Endothelial cell of umbilical vein (primary cell): ENCODE measurements around the gene RIC8B. TPM values are rescaled to one million over a fixed set of nuclear protein-coding genes. Genes with fewer than 3 reads are reported as not detected.

ENCODE experiments used
- BruUV-seq: library from RNA; stranded (reverse); fragments of 400-500 nt; replicated peaks from 2 replicates; lab custom pipeline; 2021; lab: Mats Ljungman, UMichigan
- CTCF ChIA-PET: fragments of 300-600, 350-600 bp; sonication (Branson Sonifier 250); formaldehyde crosslinking; loops from one replicate; lab custom pipeline; 2021; ENCODE audit warnings: antibody characterized with exemption, inconsistent platforms; lab: Charles Lee
- POLR2A ChIA-PET: fragments of 300-600, 350-600 bp; sonication (Branson Sonifier 250); formaldehyde crosslinking; loops from one replicate; lab custom pipeline; 2021; ENCODE audit warnings: antibody characterized with exemption, inconsistent platforms; lab: Charles Lee
- DNase-seq: peaks from one replicate; pipeline ENCODE4 v3.0.0-alpha.2; 2011; ENCODE audit warnings: low read depth, low spot score
- FAIRE-seq: peaks from 2 replicates; lab custom pipeline; 2011; peaks lifted over from hg19 to GRCh38; lab: Jason Lieb, UNC
- H2AFZ ChIP-seq: 2 replicates; pipeline ENCODE4 v1.6.0; 2012; ENCODE audit warnings: low read depth, low read length, control low read depth, inconsistent platforms
- H3K27ac ChIP-seq: 2 replicates; pipeline ENCODE4 v1.5.1; 2011; ENCODE audit warnings: low read depth, mild to moderate bottlenecking, control low read depth, low read length, moderate library complexity; ENCODE audit not compliant: insufficient read depth
- H3K27me3 ChIP-seq, 2 experiments: 2 replicates each; pipeline versions ENCODE4 v1.6.0 to v1.6.1; 2011; ENCODE audit warnings: low read length in 2 of 2, mixed read lengths in 1 of 2; ENCODE audit not compliant: control insufficient read depth in 2 of 2, insufficient read depth in 2 of 2
- H3K36me3 ChIP-seq, 2 experiments: 2 replicates in 1 of 2; 3 replicates in 1 of 2; pipeline ENCODE4 v1.5.1; 2011; ENCODE audit warnings: low read length in 2 of 2, mild to moderate bottlenecking in 1 of 2, moderate library complexity in 1 of 2; ENCODE audit not compliant: control insufficient read depth in 2 of 2, insufficient read depth in 2 of 2; ENCODE audit errors: extremely low read depth in 1 of 2
- H3K4me1 ChIP-seq: 3 replicates; pipeline ENCODE4 v1.5.1; 2011; ENCODE audit warnings: mild to moderate bottlenecking, low read length; ENCODE audit not compliant: control insufficient read depth, insufficient read depth; ENCODE audit errors: extremely low read depth
- H3K4me2 ChIP-seq: 2 replicates; pipeline ENCODE4 v1.6.1; 2011; ENCODE audit warnings: low read length, control low read depth, mixed read lengths; ENCODE audit not compliant: insufficient read depth
- H3K4me3 ChIP-seq, 3 experiments: fragments of 200-600 bp in 1 of 3; sonication (generic), shearing (Covaris generic) in 1 of 3; replicated peaks in 1 of 3; 2 replicates each; pipeline ENCODE4 v1.5.1; 2011 to 2016; ENCODE audit warnings: control low read depth in 3 of 3, low read length in 3 of 3, mild to moderate bottlenecking in 2 of 3, inconsistent platforms in 1 of 3, low read depth in 1 of 3, moderate library complexity in 1 of 3; ENCODE audit not compliant: insufficient read depth in 1 of 3
- H3K79me2 ChIP-seq: 2 replicates; pipeline ENCODE4 v1.6.0; 2012; ENCODE audit warnings: low read length, inconsistent platforms; ENCODE audit not compliant: control insufficient read depth, insufficient read depth
- H3K9ac ChIP-seq: replicated peaks from 2 replicates; pipeline ENCODE3; 2011; ENCODE audit warnings: low read length, control low read depth; ENCODE audit not compliant: insufficient read depth; ENCODE audit errors: extremely low read depth
- H3K9me1 ChIP-seq: replicated peaks from 3 replicates; pipeline ENCODE4 v1.6.0; 2011; ENCODE audit warnings: mild to moderate bottlenecking, low read length; ENCODE audit not compliant: control insufficient read depth, insufficient read depth; ENCODE audit errors: extremely low read depth
- H3K9me3 ChIP-seq: replicated peaks from 2 replicates; pipeline ENCODE4 v1.5.1; 2012; ENCODE audit warnings: low read length, inconsistent platforms; ENCODE audit not compliant: control insufficient read depth, insufficient read depth
- H4K20me1 ChIP-seq: replicated peaks from 2 replicates; pipeline ENCODE3; 2011; ENCODE audit warnings: mild to moderate bottlenecking, low read length; ENCODE audit not compliant: control insufficient read depth, insufficient read depth; ENCODE audit errors: extremely low read depth
- CTCF ChIP-seq, 2 donors: IDR thresholded peaks; 1 replicate in 1 of 2; 2 replicates in 1 of 2; pipeline ENCODE4 v1.5.1; 2011; ENCODE audit warnings: low read length in 2 of 2, mild to moderate bottlenecking in 2 of 2, moderate library complexity in 2 of 2, control low read depth in 1 of 2, inconsistent platforms in 1 of 2, low read depth in 1 of 2; ENCODE audit not compliant: insufficient read depth in 1 of 2; ENCODE audit errors: extremely low read depth in 1 of 2
- EZH2 ChIP-seq: IDR thresholded peaks from 2 replicates; pipeline ENCODE4 v1.6.1; 2012; ENCODE audit warnings: borderline replicate concordance, low read depth, mild to moderate bottlenecking, moderate library complexity, low read length, inconsistent platforms; ENCODE audit not compliant: severe bottlenecking
- FOS ChIP-seq: IDR thresholded peaks from 2 replicates; pipeline ENCODE4 v1.6.1; 2011; ENCODE audit warnings: mild to moderate bottlenecking, low read length, moderate library complexity, borderline replicate concordance; ENCODE audit not compliant: insufficient read depth
- GATA2 ChIP-seq: IDR thresholded peaks from 2 replicates; pipeline ENCODE4 v1.7.0; 2011; ENCODE audit warnings: low read depth, mild to moderate bottlenecking, moderate library complexity, mixed read lengths, low read length; ENCODE audit not compliant: insufficient read length, insufficient read depth
- JUN ChIP-seq: IDR thresholded peaks from 2 replicates; pipeline ENCODE4 v1.6.1; 2011; ENCODE audit warnings: borderline replicate concordance, low read depth; ENCODE audit not compliant: insufficient read length, insufficient read depth
- MYC ChIP-seq: IDR thresholded peaks from one replicate; pipeline ENCODE4 v1.6.1; 2011; ENCODE audit warnings: mild to moderate bottlenecking, low read depth, low read length
- POLR2A ChIP-seq: IDR thresholded peaks from 2 replicates; pipeline ENCODE4 v1.6.1; 2012; ENCODE audit warnings: low read depth, mild to moderate bottlenecking, control low read depth, low read length
- POLR2AphosphoS5 ChIP-seq: IDR thresholded peaks from 2 replicates; pipeline ENCODE4 v1.6.1; 2012; ENCODE audit warnings: low read depth, mild to moderate bottlenecking, control low read depth, low read length, moderate library complexity; ENCODE audit not compliant: insufficient read depth
- dilution Hi-C: fragments of 300-500 bp; cut with MboI; formaldehyde crosslinking; loops from one replicate; pipeline ENCODE4 v1.15.0; 2019; ENCODE audit warnings: low sequenced_read_pairs; ENCODE audit not compliant: extremely low pct_ligation_motif_present
- intact Hi-C: fragments of 100-400 bp; cut with micrococcal nuclease; formaldehyde crosslinking; loops from one replicate; pipeline ENCODE4 v1.10.0; 2022
- polyA plus RNA-seq, 4 experiments: library from polyadenylated mRNA; depleted of rRNA in 3 of 4; stranded (reverse) in 3 of 4; unstranded in 1 of 4; fragments of >200 nt; gene quantifications; 2 replicates each; pipeline versions ENCODE4 v1.2.1 to v1.2.3, GENCODE V29; 2011 to 2012; ENCODE audit warnings: missing spikeins in 1 of 4
- total RNA-seq: library from RNA; stranded (reverse); gene quantifications from 2 replicates; pipeline ENCODE4 v1.2.3, GENCODE V29; 2021
- TF ChIP-seq, protein P1 (sequence below): IDR thresholded peaks from 2 replicates; pipeline ENCODE4 v1.6.1; 2011; ENCODE audit not compliant: insufficient read depth, insufficient read length

RIC8B gene
- total and polyA plus RNA-seq, 2 donors (not counting 3 experiments of a cell fraction or from before 2014, with no cell fraction given), result 4.1 to 13.7 TPM

GRCh38 chr12:106873983-106874382 is 99.5 kb downstream of the RIC8B start:
- Histone ChIP-seq H3K36me3 (no peaks in the 10 kb centered on the region), H2AFZ (no peak overlapping the region), H3K9me1 (no peaks in the 10 kb centered on the region), H3K9ac (no peak overlapping the region), H3K4me2 (no peak overlapping the region), H4K20me1 (no peaks in the 10 kb centered on the region), H3K79me2 (no peaks in the 10 kb centered on the region), H3K4me1 (no peaks in the 10 kb centered on the region), H3K4me3 (no peak overlapping the region), H3K9me3 (no peaks in the 10 kb centered on the region), H3K27ac (no peak overlapping the region), H3K27me3 (no peaks in the 10 kb centered on the region)
- FAIRE-seq, result no peak
- TF ChIP-seq POLR2AphosphoS5 (no peak), FOS (no peak), POLR2A (no peak), MYC (no peak), EZH2 (no peak), JUN (no peak), GATA2 (no peak), CTCF (IDR thresholded peaks at IDR 0.05; ENCODE audit: extremely low read depth in 1 of 2, insufficient read depth in 1 of 2, low read depth in 1 of 2, low read length in 2 of 2) (no peak)
- TF ChIP-seq, protein P1, sequence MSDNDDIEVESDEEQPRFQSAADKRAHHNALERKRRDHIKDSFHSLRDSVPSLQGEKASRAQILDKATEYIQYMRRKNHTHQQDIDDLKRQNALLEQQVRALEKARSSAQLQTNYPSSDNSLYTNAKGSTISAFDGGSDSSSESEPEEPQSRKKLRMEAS, result no peak
- BruUV-seq, result no TSS peak
- POLR2A ChIA-PET, result no interaction called here
- CTCF ChIA-PET, result no interaction called here
- intact Hi-C loops (no loop called here), dilution Hi-C loops (no loop called here)
- no peak for DNase-seq
